ENCODE measurements around the gene SCO2.

SCO2 gene

GRCh38 chr22:50569896-50570535, 44.6 kb upstream of the SCO2 start:
- TF ChIP-seq, protein P1, sequence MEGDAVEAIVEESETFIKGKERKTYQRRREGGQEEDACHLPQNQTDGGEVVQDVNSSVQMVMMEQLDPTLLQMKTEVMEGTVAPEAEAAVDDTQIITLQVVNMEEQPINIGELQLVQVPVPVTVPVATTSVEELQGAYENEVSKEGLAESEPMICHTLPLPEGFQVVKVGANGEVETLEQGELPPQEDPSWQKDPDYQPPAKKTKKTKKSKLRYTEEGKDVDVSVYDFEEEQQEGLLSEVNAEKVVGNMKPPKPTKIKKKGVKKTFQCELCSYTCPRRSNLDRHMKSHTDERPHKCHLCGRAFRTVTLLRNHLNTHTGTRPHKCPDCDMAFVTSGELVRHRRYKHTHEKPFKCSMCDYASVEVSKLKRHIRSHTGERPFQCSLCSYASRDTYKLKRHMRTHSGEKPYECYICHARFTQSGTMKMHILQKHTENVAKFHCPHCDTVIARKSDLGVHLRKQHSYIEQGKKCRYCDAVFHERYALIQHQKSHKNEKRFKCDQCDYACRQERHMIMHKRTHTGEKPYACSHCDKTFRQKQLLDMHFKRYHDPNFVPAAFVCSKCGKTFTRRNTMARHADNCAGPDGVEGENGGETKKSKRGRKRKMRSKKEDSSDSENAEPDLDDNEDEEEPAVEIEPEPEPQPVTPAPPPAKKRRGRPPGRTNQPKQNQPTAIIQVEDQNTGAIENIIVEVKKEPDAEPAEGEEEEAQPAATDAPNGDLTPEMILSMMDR (IDR thresholded peaks at IDR 0.05), result no peak
- Histone ChIP-seq H3K27ac (no peak overlapping the region), H3K4me3 (no peak overlapping the region)
- no peak for DNase-seq (ENCODE audit: low spot score)

DNA sequence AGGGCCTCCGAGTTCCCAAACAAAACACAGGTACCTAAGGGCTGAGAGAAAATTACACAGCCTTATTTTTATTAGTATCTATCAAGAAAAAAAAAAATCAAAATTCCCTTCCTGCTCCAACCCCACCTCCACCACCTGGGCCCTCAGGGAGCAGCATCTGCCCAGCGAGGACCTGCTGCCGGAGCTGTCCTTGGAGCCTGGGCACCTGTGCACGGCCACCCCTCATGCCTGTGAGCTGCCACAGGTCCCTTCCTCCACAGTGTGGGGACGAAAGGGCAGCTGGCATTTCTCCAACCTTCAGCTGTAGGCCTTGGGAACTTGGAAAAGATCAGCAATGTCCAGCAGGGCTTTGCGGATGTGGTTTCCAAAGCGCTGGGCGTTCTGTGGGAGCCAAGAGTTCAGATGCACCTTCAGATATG, 43.7 kb upstream of the SCO2 start:
- DNase-seq (ENCODE audit: low spot score), result no peak
- H3K27ac ChIP-seq, result no peak overlapping the region
- TF ChIP-seq, protein P1 (IDR thresholded peaks at IDR 0.05), result no peak
- H3K4me3 ChIP-seq, result no peak overlapping the region

GRCh38 chr22:50568626-50569025, 43.2 kb upstream of the SCO2 start:
- H3K27ac ChIP-seq, result no peak overlapping the region
- TF ChIP-seq, protein P1 (IDR thresholded peaks at IDR 0.05), result no peak
- no peak for DNase-seq (ENCODE audit: low spot score)
- H3K4me3 ChIP-seq, result no peak overlapping the region

- Histone ChIP-seq H3K27ac (no peak overlapping the region), H3K4me3 (no peak overlapping the region)
- DNase-seq (ENCODE audit: low spot score), result no peak
- TF ChIP-seq, protein P1 (IDR thresholded peaks at IDR 0.05), result no peak
Measured at GRCh38 chr22:50567721-50568252, 42.4 kb upstream of the SCO2 start.

DNA sequence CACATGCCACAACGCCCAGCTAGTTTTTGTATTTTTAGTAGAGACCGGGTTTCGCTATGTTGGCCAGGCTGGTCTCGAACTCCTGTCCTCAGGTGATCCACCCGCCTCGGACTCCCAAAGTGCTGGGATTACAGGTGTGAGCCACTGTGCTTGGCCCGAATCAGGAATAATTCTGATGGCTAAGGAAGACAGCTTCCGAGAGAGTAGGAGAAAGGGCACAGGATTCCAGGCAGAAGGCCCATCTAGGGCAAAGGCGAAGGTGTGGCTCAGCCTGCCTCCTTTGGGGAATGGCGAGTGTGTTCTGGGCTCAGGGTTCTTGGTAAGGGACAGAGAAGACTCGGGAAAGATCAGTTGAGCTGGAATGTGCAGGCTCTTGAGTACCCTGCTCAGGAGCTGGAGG, 38.9 kb upstream of the SCO2 start:
- TF ChIP-seq, protein P1 (IDR thresholded peaks at IDR 0.05), result no peak
- Histone ChIP-seq H3K27ac (no peak overlapping the region), H3K4me3 (no peak overlapping the region)
- DNase-seq (ENCODE audit: low spot score), result no peak

GRCh38 chr22:50563413-50564160, 38.2 kb upstream of the SCO2 start:
- TF ChIP-seq, protein P1 (IDR thresholded peaks at IDR 0.05), result no peak
- Histone ChIP-seq H3K27ac (peak overlapping the region in 1 of 2 donors; percentile 49), H3K4me3 (peak overlapping the region; percentile 75)
- DNase-seq (ENCODE audit: low spot score), result no peak
